ENCODE data around the gene BCAS3.

BCAS3 gene

DNA sequence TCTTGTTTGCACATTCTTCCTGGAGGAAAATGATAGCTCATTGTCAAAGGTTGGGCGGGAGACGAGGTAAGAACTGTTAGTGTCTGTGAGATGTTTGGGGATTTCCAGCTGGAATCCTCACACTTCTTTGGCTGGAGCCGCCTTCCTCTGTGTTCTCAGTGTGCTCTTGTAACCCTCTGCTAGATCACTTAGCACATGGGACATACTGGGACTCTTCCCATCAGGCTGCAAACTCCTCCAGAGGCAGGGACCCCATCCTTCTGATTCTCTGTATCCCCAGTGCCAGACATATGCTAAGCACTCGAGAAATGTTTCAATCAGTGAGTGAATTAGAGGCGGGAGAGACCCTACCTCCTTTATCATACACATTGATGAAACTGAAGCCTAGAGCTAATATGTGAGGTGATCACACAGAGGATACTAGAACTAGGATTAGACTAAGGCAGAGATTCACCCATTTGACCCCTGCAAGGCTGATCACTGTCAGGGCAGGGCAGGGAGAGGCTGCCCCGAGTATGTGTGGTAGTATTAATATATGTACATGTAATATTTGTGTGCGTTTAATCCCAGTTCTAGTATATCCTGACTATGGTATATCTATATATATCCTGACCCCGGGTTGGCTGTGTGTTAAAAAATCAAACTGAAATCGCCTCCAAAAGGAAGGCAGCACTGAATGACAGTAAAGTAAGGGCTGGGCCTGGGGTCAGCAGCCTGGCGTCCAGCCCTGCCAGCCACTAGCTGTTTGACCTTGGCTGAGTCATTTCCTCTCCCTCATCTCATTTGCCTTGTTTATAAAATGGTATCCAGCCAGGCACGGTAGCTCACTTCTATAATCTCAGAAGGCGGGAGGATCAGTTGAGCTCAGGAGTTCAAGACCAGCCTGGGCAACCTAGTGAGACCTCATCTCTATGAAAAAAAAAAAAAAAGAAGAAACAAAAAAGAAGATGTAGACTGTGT lies 646.5 kb downstream of the BCAS3 start:
- intact Hi-C loops (cut with DNase I): no loop called here

DNA sequence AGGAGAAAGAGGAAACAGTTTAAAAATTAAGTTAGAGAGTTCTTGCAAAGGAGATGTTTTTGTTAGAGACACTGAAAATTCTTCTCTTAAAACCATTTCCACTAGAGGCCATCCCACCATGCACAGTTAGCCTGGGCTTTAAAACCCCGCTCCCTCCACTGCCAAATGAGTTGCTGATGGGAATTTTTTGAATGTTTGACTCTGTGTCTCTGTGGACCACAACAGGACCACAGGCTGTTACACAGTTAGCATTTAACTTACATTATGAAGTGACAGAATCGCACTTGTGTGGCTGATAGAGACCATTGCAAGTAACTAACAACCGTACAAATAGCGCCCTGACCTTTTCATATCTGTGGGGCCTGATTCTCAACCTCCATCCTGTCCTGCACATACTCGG lies 647.3 kb downstream of the BCAS3 start:
- intact Hi-C loops (cut with DNase I): no loop called here

More for the DNA sequence above, 646.5 kb downstream of the BCAS3 start:
- no peak for DNase-seq

DNA sequence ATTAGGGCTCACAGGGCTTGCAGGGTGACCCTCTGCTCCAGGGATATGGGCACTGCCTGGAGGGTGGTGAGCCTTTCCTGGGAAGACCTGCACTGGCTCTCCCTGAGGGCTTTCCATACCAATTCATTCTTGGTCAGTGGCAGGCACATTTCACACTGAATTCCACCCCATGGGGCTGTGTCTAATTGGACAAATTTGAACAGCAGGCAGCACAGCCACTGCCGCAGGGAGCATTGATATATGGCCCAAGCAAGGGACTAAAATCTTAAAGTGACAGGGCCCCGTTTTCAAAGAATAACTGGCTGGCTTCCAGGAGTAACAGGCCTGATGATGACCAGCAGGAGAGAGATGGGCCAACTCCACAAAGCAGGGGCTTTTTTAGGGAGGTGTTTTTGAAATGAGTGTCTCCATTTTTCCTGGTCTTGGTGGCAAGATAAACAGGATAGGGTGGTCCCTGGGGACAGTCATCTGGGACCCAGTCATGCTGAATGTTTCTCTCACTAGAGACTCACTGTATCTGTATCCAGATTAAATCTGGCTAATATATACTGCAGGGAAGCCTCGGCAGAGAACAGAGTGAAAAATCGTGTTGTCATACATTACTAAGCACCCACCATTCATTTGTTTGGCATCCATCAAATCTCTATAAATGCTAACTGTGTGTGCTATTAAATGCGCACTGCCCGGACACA lies 647.9 kb downstream of the BCAS3 start:
- DNase-seq: peak in 1 of 10 donors; percentile 16
- intact Hi-C loops (cut with DNase I): no loop called here

More for the DNA sequence above, 647.3 kb downstream of the BCAS3 start:
- no peak for DNase-seq

DNA sequence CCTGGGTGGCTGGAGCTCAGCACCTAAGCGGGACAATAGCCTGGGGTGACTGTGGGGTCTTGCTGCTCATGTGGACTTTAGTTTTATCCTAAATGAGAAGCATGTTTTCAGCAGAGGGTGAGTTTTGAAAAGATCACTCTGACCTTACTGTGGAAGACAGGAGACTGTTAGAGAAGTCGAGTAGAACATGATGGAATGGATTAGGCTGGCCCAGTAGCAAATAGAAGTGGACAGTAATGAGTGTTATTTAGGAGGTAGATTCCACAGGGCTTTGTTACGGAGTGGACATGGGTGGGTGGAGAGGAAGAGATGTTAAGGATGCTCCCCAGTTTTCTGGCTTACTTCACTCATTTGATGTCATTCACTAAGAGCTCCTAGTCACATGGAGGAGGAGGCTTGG lies 648.7 kb downstream of the BCAS3 start:
- intact Hi-C loops (cut with DNase I): no loop called here
- no peak for DNase-seq

DNA sequence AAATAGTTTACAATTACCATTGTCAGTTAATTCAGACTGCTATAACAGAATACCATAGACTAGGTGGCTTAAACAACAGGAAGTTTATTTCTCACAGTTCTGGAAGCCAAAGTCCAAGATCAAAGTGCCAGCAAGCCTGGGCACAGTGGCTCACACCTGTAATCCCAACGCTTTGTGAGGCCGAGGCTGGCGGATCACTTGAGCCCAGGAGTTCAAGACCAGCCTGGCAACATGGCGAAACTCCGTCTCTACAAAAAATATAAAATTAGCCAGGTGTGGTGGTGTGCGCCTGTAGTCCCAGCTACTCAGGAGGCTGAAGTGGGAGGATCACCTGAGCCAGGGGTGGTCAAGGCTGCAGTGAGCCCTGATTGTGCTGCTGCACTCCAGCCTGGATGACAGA lies 650.7 kb downstream of the BCAS3 start:
- no peak for DNase-seq
- intact Hi-C loops (cut with DNase I): no loop called here

DNA sequence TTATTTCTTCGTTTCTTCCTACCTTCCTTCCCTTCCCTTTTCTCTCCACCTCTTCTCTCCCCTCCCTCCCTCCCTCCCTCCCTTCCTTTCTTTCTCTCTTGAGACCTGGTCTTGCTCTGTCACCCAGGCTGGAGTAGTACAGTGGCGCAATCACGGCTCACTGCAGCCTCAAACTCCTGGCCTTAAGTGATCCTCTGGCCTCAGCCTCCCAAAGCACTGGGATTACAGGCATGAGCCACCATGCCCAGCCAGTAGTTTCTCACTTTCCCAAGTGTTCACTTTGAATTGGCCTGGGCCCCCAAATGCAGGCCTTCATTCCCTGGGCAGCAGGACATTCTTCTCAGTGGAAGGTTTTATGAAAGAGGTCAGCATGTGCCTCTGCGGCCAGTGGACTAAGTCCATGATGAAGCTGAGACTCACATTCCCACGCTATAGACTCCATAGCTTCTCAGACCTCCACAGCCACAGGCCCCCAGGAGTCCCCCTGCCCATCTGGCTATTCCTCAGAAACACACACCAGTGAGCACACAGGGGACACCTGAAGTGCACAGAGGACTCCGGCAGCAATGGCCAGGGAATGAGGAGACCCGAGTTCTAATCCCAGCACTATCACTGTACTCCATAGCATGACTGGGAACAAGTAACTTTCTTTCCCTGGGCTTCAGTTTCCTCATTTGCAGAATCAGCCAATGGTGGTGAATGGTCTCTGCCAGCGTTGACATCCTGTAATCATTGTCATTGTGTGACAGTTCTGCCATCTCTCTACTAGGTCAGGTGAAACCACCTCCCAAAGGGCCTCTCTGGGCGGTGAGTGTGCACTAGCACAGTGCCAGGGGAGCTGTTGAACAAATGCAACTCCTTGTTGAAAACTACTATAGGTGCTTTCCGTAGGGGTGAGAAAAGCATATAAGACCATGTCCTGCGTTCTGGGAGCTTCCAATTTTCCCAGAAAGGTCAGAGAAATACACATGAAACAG lies 652.8 kb downstream of the BCAS3 start:
- intact Hi-C loops (cut with DNase I): no loop called here
- peak in 1 of 10 donors; percentile 10 for DNase-seq

DNA sequence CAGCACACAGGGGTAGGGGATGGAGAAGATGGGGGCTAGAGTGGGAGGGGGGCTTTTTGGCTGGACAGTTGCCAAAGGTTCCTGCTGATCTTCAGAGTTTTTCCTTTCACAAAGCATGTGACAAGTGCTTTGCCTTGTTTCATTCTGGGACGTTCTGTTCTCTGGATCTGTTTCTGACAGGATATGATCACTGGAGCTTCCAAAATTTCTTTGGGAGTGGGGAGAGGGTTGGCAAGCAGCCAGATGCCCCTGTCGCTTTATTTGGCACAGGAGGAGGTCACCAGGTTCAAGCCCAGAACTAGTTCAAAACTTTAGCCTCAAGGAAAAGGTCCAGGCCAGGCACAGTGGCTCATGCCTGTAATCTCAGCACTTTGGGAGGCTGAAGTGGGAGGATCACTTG lies 653.5 kb downstream of the BCAS3 start:
- DNase-seq: peak in 1 of 10 donors; percentile 9
- intact Hi-C loops (cut with DNase I): no loop called here

DNA sequence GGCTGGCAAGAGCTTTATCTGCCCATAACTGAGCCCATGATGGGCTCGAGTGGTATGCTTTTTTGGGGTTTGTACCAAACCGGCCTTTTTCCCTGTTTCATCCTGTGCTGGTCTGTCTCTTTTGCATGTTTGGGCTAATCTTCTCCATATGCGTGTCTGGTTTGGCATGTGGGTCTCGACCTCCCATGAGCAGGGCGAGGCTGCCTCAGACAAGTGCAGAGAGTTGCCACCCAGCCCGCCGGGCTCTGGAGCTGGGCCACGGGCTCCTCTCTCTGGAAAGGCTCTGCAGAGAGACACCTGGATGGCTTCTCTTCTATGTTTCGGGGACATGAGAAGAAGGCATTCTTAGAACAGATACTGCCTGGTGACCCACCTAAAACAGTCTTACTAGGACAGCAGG lies 654.2 kb downstream of the BCAS3 start:
- intact Hi-C loops (cut with DNase I): no loop called here
- DNase-seq: peak in 1 of 10 donors; percentile 60

DNA sequence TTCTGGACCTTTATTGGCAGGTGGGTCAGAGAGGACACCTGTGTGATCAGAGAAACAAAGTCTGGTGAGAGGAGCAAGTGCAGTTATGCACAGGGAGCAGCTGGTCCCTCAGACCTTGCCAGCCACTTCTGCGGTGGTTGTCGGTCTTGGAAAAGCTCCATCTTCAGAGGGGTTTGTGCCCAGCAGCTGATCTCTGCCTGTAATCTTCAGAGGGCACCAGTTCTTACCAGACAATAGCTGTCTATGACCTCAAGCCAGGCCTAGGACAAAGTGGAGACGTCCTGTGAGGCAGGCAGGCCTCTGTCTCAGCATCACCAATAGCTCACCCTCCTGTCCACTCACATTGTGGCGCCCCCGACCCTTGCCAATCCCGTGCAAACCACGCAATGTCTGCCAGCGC lies 655.5 kb downstream of the BCAS3 start:
- DNase-seq: peak in 1 of 10 donors; percentile 77
- intact Hi-C loops (cut with DNase I): no loop called here

DNA sequence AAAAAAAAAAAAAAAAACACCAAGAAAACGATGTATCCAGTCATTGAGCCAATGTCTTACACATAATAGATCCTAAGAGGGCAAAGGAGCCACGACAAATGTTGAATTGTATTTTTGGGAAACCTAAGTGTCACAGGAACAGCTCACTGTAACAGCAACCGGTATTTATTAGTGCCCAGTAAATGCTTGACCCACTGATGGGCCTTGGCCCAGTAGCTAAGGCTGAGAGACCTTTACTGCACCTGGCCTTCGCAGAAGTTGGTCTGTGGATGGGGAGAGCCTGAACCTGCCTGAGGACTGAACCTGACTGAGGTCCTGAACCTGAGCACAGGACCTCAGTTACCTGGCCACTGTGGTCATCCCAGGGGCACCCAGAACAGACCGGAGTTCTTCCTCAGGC lies 657.0 kb downstream of the BCAS3 start:
- intact Hi-C loops (cut with DNase I): no loop called here

DNA sequence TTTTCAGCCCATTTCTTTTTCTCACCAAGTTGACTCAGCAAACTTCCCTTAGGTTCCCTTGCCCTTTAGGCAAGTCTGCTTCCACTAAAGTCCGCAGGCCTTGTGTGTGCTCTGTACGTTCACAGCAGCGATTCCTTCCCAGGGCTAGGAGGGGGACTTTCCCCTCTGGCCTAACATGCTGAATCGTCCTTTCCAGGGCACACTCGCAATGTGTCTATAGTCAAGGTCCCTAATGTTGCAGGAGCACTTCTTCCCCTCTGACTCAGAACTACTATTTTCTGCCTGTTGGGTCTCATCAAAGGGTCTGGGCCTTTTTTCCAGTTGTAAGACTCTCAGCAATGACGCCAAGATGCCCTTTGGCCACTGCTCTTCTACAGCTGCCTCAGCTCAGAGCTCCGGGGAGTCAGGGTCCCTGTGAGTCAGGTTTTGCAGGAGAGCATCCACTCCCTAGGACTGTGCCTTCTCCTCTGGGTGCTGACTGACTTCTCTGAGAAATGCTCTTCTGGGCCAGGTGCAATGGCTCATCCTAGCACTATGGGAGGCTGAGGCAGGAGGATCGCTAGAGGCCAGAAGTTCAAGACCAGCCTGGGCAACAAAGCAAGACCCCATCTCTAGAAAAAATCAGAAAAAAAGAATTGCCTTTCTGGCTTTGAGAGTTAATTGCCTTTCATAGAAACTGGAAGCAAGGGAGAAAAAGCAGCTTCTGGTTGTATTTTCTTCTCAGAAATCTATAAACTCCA lies 657.6 kb downstream of the BCAS3 start:
- peak in 1 of 10 donors; percentile 30 for DNase-seq
- intact Hi-C loops (cut with DNase I): no loop called here

More for the DNA sequence above, 657.0 kb downstream of the BCAS3 start:
- DNase-seq: no peak

DNA sequence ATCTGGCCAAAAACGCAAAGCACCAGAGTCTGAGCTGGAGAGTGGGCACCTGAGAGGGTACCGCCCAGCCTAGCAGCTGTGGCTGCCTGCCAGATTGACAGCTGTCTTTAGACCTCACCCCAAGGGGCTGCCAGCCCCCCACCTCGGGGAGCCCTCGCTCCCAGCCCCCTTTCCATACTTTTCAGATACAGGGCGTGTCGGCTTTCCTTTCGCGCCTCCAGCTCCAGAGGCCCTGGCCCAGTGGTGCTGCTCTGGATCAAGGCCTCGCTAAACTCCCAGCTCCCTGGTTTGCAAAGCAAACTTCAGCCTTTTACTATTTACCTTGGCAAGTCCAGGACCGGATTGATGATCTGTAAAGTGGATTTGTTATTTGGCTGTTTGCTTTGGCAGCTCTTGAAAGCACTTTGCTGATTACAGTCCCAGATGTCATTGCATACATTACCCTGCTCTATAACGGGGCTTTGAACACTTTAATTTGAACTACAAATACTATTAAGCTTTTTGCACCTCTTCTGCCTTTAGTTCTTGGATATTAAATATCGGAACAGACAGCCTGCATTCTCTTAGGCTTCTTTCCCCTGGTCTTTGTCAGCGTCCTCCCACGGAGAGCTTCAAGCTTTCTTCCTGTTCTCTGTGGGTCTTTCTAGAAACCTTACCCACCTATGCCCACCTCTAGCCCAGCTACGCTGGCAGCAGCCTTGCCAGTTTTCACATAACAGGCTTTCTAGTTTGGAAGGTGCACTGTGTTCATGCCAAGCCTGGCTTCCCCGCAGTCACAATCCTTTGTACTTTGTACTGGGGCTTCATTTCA lies 658.4 kb downstream of the BCAS3 start:
- peak in 1 of 10 donors; percentile 53 for DNase-seq
- intact Hi-C loops (cut with DNase I): no loop called here

DNA sequence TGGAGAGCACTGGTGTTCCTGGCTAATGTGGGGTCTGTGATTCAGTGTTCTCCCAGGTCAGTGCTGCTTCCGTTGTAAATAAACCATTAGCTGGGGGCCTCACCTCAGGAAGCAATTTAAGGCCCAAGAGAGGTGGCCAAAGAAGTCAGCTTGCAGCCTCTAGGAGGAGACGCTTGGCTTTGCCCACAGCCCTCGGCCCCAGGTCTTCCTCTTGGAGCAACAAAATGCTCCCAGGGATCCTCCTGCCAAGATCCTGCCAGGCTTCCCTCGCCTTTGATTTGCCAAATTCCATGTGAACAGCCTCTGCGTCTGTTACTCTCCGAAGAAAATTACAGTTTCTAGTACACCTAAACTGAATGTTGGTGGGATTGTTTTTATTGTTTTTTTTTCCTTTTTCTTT lies 659.6 kb downstream of the BCAS3 start:
- intact Hi-C loops (cut with DNase I): no loop called here
- DNase-seq: peak in 2 of 10 donors; percentile 73 to 80

DNA sequence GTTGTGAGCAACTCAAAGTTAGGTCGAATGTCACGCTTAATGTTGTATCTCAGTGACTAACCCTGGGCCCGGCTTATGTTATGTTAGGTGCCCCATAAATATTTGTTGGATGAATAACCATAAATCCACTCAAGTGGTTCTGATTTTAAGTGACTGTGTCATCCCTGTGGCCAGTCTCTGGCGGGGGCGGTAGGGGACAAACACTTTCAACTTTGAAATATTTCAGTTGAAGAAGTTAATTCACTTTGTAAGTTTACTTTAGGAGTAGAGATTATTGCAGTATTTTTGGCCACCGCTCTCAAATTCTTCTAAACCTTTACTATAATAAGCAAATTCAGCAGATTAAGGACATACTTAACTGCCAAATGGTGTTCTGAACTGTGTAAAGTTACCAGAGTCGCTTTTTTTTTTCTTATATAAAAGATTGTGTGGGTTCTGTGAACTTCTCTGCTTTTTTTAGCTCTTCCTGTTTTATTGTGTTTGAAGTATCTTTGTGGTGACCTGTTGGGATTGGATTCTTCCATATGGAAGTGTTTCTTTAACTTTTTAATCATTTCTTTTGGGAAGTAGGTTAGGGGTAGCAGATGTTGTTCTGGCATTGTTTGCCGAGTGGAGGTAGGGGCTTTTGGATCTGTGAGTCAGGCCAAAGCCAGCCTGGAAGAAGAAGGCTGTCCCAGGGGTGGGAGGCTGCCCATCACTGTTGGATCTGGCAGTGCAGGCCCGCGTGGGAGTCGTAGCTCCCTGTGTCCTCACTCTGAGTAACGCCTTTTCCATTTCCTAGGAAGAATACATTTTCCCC lies 660.5 kb downstream of the BCAS3 start:
- DNase-seq: peak in 5 of 10 donors; percentile 28 to 88 (median 84)
- intact Hi-C loops (cut with DNase I): no loop called here

DNA sequence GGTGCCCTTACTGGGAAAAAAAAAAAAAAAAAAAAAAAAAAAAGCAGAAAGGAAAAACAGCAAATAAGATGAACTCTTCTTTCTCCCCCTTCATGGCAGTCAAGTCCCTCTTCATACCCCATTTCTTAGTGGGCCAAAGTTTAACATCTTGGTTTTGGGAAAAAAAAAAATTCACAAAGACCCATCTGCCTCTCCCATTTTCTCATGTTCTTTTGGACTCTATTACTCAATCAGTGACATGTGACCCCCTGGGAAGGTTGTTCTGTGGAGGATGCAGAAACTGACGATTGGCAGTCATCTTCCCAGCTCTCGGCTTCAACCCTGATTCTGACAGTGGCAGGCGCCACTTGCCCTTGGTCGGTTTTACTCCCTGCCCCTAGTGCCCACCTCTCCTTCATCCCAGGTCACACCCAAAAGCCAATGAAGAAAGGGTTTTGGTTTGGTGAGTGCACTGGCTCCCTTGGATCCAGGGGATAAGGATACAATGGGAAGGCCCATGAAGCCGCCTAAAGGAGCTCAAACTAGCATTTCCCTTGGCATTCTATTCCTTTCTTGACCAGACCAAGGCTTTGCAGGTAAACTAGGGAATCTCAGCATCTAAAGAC lies 661.3 kb downstream of the BCAS3 start:
- DNase-seq: peak in 1 of 10 donors; percentile 4
- intact Hi-C loops (cut with DNase I): no loop called here

DNA sequence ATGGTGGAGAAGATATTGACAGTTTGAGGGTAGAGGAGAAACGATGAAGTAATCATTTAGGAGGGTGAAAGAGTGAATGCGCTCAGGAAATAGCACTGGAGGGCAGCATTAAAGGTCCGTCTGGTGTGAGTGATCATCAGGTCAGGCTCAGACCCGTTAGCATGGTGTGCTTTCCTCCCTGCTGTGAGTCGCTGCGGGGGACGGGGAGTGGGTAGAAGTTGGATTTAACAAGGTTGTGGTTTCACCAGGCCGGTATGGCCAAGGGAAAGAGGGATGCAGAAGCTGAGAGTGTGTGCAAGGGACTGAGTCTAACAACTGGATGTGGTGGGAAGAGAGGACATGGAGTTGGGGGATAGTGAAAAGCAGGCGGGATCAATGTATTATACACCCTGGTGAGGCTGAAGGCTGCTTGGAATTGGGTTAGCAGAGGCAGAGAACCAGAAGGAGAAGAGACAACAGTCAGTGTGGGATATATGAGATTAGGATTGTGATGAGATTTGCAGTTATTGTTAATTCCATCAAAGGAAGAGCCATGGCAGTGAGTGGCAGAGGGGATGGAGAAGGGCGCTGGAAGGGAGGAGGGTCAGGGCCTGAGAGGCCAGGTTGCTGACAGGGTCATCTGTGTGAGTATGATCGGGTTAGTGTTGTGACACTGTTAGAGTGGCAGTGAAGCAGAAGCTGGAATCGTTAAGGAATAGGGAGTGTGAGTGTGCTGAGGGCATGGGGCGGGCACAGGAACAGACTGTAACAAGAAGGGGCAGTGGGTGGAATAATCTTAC lies 663.0 kb downstream of the BCAS3 start:
- DNase-seq: peak in 1 of 10 donors; percentile 41
- intact Hi-C loops (cut with DNase I): no loop called here

DNA sequence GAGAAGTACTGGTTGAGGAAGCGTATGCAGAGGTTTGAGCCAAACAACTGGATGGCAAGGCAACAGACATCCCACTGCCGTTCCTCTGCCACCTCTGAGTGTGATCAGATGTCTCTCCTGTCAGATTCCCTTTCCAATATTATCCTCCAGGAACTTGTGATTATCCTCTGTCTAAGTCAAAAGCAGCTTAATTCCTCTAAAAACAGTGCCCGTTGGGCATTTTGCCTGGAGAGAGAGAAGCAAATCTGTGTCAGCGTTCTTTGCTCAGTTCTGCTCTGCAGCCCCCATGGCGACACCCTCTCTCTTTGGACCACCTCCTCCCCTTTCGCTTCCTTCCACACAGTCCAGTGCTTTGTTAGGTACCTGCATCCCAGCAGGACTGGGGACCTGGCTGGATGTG lies 665.9 kb downstream of the BCAS3 start:
- intact Hi-C loops (cut with DNase I): no loop called here
- DNase-seq: peak in 1 of 10 donors; percentile 27
